GM15510 (cell line): ENCODE data around the gene MR1.

Experiments
- POLR2A ChIP-seq: IDR thresholded peaks from 3 replicates; pipeline ENCODE4 v1.6.1; 2011; ENCODE audit warnings: borderline replicate concordance; ENCODE audit not compliant: insufficient read length; ENCODE audit errors: extremely low read depth

MR1 gene

GRCh38 chr1:181044449-181044966 lies 10.7 kb downstream of the MR1 start:
- no peak for TF ChIP-seq POLR2A

- TF ChIP-seq POLR2A = no peak
Measured at GRCh38 chr1:181049378-181049777, 15.6 kb downstream of the MR1 start.

DNA sequence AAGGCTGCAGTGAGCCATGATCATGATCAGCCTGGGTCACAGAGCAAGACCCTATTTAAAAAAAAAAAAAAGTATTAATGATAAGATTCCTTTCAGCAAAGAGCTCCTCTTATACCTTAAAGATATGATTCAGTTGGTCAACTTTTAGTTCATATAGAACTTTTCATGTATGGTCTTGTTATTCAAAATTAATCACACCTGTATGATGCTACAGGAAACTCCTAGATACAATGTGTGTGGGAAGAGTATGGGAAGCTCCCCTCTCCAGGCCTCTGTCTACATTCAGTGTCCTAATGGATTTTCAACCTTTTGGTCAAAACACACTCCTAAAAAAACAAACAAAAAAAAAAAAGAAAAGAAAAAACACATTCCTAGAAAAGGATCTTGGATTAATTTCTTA lies 17.1 kb downstream of the MR1 start:
- TF ChIP-seq POLR2A = no peak

DNA sequence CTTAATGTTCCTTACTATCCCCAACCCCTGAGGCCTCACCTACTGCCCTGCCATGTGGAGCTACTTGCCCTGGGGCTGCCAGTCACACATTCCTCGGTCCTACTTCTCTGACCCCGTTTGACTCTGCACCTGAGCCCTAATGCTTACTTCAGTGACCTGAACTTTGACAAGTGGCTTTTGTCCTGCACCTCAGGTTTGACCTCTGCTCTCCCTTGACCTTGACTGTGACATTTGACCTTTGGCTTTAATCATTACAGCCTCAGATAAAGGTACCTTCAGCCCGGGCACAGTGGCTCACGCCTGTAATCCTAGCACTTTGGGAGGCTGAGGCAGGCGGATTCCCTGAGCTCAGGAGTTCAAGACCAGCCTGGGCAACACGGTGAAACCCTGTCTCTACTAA lies 22.8 kb downstream of the MR1 start:
- no peak for TF ChIP-seq POLR2A

DNA sequence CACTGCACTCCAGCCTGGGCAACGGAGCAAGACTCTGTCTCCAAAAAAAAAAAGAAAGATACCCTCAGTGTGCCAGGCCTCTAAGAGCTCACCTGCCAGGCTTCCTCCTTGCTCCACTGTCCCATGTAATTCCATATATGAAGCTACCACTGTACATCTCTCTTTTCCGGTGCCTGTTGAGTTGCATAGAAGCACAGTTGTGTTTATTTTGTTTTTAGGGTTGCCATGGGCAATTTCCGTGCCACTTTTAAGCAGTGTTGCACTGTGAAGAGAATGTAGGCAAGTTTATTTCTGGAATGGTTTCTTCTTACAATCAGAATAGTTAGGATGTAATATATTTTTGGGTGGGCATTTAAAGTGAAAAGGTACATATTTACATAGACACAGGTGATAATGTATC lies 23.3 kb downstream of the MR1 start:
- TF ChIP-seq POLR2A = no peak

- TF ChIP-seq POLR2A = no peak
Measured at GRCh38 chr1:181059435-181059834, 25.7 kb downstream of the MR1 start.

DNA sequence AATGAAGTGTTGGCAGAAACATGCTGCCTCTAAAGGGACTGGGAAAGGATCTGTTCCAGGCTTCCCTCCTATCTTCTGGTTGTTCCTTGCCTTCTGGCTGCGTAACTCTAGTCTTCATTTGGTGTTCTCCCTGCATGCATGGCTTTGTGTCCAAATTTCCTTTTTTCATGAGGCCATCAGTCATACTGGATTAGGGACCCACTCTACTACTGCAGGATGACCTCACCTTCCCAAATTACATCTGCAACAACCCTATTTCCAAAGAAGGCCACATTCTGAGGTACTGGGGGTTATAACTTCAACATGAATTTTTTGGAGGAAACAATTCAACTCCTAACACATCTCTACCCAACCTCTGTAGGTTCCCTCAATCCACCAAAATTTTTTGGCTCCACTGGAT lies 26.3 kb downstream of the MR1 start:
- TF ChIP-seq POLR2A = no peak

DNA sequence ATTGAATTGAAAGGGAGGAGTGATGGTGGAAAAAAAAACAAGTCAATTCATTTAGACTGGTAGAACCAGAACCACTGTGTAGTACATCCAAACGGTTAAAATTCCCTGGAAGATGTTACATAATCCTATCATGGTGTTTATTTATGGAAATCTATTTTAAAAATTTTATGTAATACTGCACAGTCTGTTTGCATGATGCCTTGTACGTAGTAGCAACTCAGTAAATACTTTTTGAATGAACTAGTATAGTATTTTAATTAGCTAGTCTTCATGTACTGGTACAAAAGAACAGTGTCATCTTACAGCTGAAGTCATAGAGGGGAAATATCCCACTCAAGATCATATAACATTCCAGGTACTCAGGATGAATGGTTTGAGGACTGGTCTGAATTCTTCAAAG lies 27.7 kb downstream of the MR1 start:
- no peak for TF ChIP-seq POLR2A

DNA sequence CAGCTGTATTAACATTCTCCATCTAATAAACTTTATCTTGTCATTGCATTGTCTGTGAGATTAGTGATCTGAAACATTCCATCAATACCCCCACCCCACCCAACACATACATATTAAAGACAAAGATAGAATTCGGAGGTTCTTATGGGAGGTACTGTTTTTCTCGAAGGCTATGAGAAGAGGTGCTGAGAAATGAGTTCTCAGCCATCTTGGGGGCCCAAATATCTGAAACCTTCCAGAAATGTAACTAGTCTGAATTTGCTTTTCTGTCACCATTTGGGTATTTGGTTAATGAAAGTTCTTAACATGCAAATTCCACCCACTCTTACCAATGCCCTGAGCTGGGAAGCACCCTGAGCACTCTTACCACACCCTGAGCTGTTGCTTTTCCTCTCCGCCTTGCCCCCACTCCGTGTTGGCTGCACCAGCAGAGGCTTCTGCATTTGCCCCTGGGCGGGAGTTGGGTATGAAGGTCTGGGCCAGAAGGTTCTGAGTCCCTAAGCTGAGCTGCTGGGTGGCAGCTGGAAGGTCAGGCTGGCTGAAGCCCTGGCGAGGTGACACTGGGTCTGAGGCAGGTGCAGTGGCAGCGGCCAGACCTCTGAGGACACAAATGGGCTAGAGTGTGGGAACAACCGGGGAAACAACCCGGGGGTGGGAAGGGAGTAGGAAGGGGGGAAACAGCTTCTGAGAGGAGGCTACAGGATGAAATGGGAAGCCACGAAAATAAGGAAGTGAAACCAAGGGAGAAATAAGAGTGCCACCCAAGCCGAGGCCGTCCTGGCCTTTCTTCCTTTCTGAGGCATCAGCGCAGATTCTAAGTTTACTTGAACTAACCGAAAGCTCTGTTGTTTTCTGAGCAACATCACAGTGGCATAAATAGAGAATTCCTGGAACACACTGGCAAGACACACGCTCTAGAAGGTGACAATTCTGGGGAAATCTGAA lies 28.4 kb downstream of the MR1 start:
- TF ChIP-seq POLR2A = peak; percentile 38

DNA sequence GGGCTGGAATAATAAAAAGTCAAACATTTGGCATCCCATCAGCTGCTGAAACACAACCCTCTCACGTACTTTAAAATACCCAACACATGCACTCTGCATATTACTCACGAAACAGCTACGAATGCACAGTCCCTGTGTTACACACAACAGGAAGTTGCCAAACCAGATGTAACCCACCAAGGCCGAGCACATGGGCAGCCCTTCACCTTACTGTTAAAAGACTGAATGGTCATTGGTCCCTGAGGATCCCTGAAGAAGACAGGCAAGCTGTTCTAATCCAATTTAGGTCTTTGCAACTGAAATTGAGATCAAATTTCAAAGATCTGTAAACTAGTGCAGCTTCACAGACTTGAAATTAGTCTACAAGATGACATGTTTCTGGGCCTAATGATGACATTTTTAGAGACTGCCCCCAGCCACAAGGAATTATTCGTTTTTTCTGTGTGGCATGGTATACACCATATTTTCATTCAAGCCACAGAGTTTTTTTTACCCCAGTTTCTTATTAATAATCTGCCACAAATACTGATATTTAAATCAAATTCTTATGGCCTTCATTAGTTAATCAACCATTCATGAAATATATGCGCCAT lies 29.1 kb downstream of the MR1 start:
- no peak for TF ChIP-seq POLR2A

- TF ChIP-seq POLR2A = no peak
Measured at GRCh38 chr1:181064011-181064623, 30.3 kb downstream of the MR1 start.

GRCh38 chr1:181064702-181065101 lies 30.9 kb downstream of the MR1 start:
- no peak for TF ChIP-seq POLR2A

- no peak for TF ChIP-seq POLR2A
Measured at GRCh38 chr1:181073638-181074037, 39.9 kb downstream of the MR1 start.

GRCh38 chr1:181075766-181076350 lies 42.1 kb downstream of the MR1 start:
- TF ChIP-seq POLR2A = no peak

GRCh38 chr1:181076852-181077251 lies 43.1 kb downstream of the MR1 start:
- no peak for TF ChIP-seq POLR2A
